K562 (cell line): ENCODE measurements around the gene A1CF. TPM values are rescaled to one million over a fixed set of nuclear protein-coding genes. Genes with fewer than 3 reads are reported as not detected.
"Not testable (repeated sequence)": the region's sequence is repeated elsewhere in the genome, so short reads cannot be mapped to it uniquely, and the experiment has no call there.

Experiments used
- ATAC-seq: fragments of 200-7000 bp; cut with Tn5 transposase; 3 replicates; pipeline ENCODE4 v1.9.1; 2020; ENCODE audit warnings: moderate library complexity
- BruUV-seq: library from RNA; stranded (reverse); fragments of 400-500 nt; replicated peaks from 2 replicates; lab custom pipeline; 2021; lab: Mats Ljungman, UMichigan
- CTCF ChIA-PET: fragments of 300-600 bp; formaldehyde crosslinking; extraction: SDS; loops from one replicate; lab custom pipeline; 2021; ENCODE audit warnings: low intra/inter-chr PET ratio; lab: Yijun Ruan, JAX
- POLR2A ChIA-PET: fragments of 300-600, 350-650 bp; sonication (Branson Sonifier 250); formaldehyde crosslinking; extraction: SDS; loops from one replicate; lab custom pipeline; 2021; ENCODE audit warnings: antibody characterized with exemption, inconsistent platforms; lab: Yijun Ruan, JAX
- DNase-seq, 4 experiments: peaks; one replicate each; pipeline versions ENCODE4 v3.0.0 to v3.0.0-alpha.2; 2011 to 2018; ENCODE audit warnings: low spot score in 3 of 4, mixed read lengths in 3 of 4; ENCODE audit errors: extremely low read depth in 1 of 4
- FAIRE-seq: peaks from 2 replicates; lab custom pipeline; 2011; peaks lifted over from hg19 to GRCh38; lab: Jason Lieb, UNC
- H2AFZ ChIP-seq: 2 replicates; pipeline ENCODE4 v1.6.0; 2011; ENCODE audit warnings: low read depth, low read length, control low read depth, inconsistent platforms
- H3K27ac ChIP-seq: fragments of 200-600 bp; 3 replicates; pipeline ENCODE4 v1.8.0; 2011; ENCODE audit warnings: low read depth, mild to moderate bottlenecking, control low read depth, inconsistent platforms, low read length, moderate library complexity, mixed read lengths; ENCODE audit errors: extremely low read depth
- H3K27me3 ChIP-seq, 2 experiments: fragments of 300-600 bp in 1 of 2; 2 replicates in 1 of 2; 3 replicates in 1 of 2; pipeline versions ENCODE4 v1.6.0 to v1.8.0; 2011; ENCODE audit warnings: inconsistent platforms in 2 of 2, low read length in 2 of 2, mild to moderate bottlenecking in 1 of 2, mixed read lengths in 1 of 2, moderate library complexity in 1 of 2; ENCODE audit not compliant: control insufficient read depth in 2 of 2, insufficient read depth in 2 of 2
- H3K36me3 ChIP-seq: fragments of 300-600 bp; 3 replicates; pipeline ENCODE4 v1.8.0; 2011; ENCODE audit warnings: mild to moderate bottlenecking, low read length, inconsistent platforms; ENCODE audit not compliant: control insufficient read depth, insufficient read depth
- H3K4me1 ChIP-seq, 2 experiments: fragments of 200-600 bp in 1 of 2; replicated peaks in 1 of 2; 2 replicates in 1 of 2; 3 replicates in 1 of 2; pipeline versions ENCODE4 v1.5.1 to v1.8.0; 2011; ENCODE audit warnings: inconsistent platforms in 2 of 2, low read length in 2 of 2, mild to moderate bottlenecking in 1 of 2, mixed read lengths in 1 of 2, moderate library complexity in 1 of 2; ENCODE audit not compliant: control insufficient read depth in 2 of 2, insufficient read depth in 2 of 2
- H3K4me2 ChIP-seq: 2 replicates; pipeline ENCODE4 v1.6.1; 2011; ENCODE audit warnings: low read length, control low read depth, inconsistent platforms, mixed read lengths; ENCODE audit not compliant: insufficient read depth
- H3K4me3 ChIP-seq: fragments of 200-600 bp; sonication (generic), shearing (Covaris generic); 2 replicates; pipeline ENCODE4 v1.5.1; 2016; ENCODE audit warnings: control low read depth, inconsistent platforms
- H3K79me2 ChIP-seq: fragments of 200-600 bp; 3 replicates; pipeline ENCODE4 v1.8.0; 2011; ENCODE audit warnings: low read length, inconsistent platforms; ENCODE audit not compliant: control insufficient read depth, insufficient read depth
- H3K9ac ChIP-seq, 2 experiments: 2 replicates each; pipeline versions ENCODE4 v1.6.0 to v1.6.1; 2011; ENCODE audit warnings: low read depth in 2 of 2, low read length in 2 of 2, control low read depth in 1 of 2, inconsistent platforms in 1 of 2, mild to moderate bottlenecking in 1 of 2, mixed read lengths in 1 of 2; ENCODE audit not compliant: insufficient read depth in 1 of 2
- H3K9me1 ChIP-seq: one replicate; pipeline ENCODE4 v1.6.0; 2011; ENCODE audit warnings: inconsistent platforms, mild to moderate bottlenecking, low read length, moderate library complexity; ENCODE audit not compliant: control insufficient read depth, insufficient read depth
- H3K9me3 ChIP-seq: replicated peaks from 2 replicates; pipeline ENCODE4 v1.5.1; 2011; ENCODE audit warnings: low read depth, low read length, inconsistent platforms; ENCODE audit not compliant: control insufficient read depth, insufficient read depth
- H4K20me1 ChIP-seq: replicated peaks from 2 replicates; pipeline ENCODE4 v1.6.1; 2011; ENCODE audit warnings: low read length, inconsistent platforms, mixed read lengths; ENCODE audit not compliant: control insufficient read depth, insufficient read depth
- DACH1 ChIP-seq: fragments of 450-650 bp; IDR thresholded peaks from 2 replicates; pipeline ENCODE4 v1.6.1; 2018; ENCODE audit not compliant: partially characterized antibody
- NFIX ChIP-seq: fragments of 250-450 bp; sonication (Bioruptor Pico); IDR thresholded peaks from 2 replicates; pipeline ENCODE4 v1.4.0; 2020; ENCODE audit warnings: low read depth, mild to moderate bottlenecking, moderate library complexity
- REST ChIP-seq, 2 experiments: fragments of 450-650 bp; formaldehyde crosslinking in 1 of 2; IDR thresholded peaks; 2 replicates each; pipeline versions ENCODE4 v1.4.0 to v1.6.1; 2014 to 2020; ENCODE audit warnings: mild to moderate bottlenecking in 2 of 2, borderline replicate concordance in 1 of 2, low read depth in 1 of 2
- ZNF780A ChIP-seq: fragments of 250-450 bp; sonication (Bioruptor Pico); IDR thresholded peaks from 2 replicates; pipeline ENCODE4 v1.5.0; 2021; ENCODE audit warnings: mild to moderate bottlenecking
- WGBS: fragments of 100-300 bp; shearing (Covaris generic); methylation state at CpG from one replicate; pipeline ENCODE4 v1.1.6; 2016; ENCODE audit warnings: low coverage, mixed read lengths; ENCODE audit not compliant: insufficient coverage; ENCODE audit errors: missing lambda C conversion rate; 5-methylcytosine and 5-hydroxymethylcytosine counted together
- in situ Hi-C: fragments of 300-500 bp; cut with MboI; formaldehyde crosslinking; loops from 4 replicates; pipeline ENCODE4 v1.15.0; 2018; ENCODE audit warnings: inconsistent platforms, mixed read lengths
- intact Hi-C: fragments of 100-400 bp; cut with micrococcal nuclease; formaldehyde crosslinking; loops from 2 replicates; pipeline ENCODE4 v1.14.2; 2022
- polyA plus RNA-seq, 8 experiments: library from polyadenylated mRNA; depleted of rRNA in 4 of 8; stranded (reverse) in 5 of 8; unstranded in 3 of 8; fragments of >200 nt; fragmentation: Nextera tagmentation in 2 of 8; fragmentation: Illumina TruSeq in 1 of 8; extraction: Ambion mirVana in 2 of 8; extraction: Trizol in 1 of 8; gene quantifications; 2 replicates each; pipeline versions ENCODE4 v1.2.1 to v1.2.3, GENCODE V29; 2011 to 2014; ENCODE audit warnings: inconsistent platforms in 1 of 8, missing spikeins in 1 of 8
- total RNA-seq, 7 experiments: library from RNA; depleted of rRNA in 6 of 7; stranded (reverse); fragments of >200 nt in 6 of 7; fragmentation: Illumina TruSeq in 2 of 7; extraction: Trizol in 2 of 7; gene quantifications; 2 replicates each; pipeline versions ENCODE4 v1.2.1 to v1.2.3, GENCODE V29; 2011 to 2021; ENCODE audit warnings: low replicate concordance in 1 of 7
- TF ChIP-seq, protein P1 (sequence below), 3 experiments: IDR thresholded peaks in 2 of 3; conservative IDR thresholded peaks in 1 of 3; 2 replicates each; pipeline ENCODE4 v1.5.1; 2011 to 2012; ENCODE audit warnings: low read length in 3 of 3, mild to moderate bottlenecking in 3 of 3, control low read depth in 2 of 3, improper control_type of control experiment in 1 of 3, inconsistent platforms in 1 of 3, low read depth in 1 of 3, mixed read lengths in 1 of 3, moderate library complexity in 1 of 3; ENCODE audit not compliant: insufficient read depth in 2 of 3

The A1CF gene
- total and polyA plus RNA-seq, 9 of the 15 experiments (the other 6 are each of a cell fraction or from before 2014, with no cell fraction given): 0.11 TPM; not detected in 8

- TF ChIP-seq REST (IDR thresholded peaks at IDR 0.05; ENCODE audit: borderline replicate concordance) (peak; percentile 34; the same call in 1 of the 2 replicates), REST (CRISPR knock-in tag; IDR thresholded peaks at IDR 0.05; ENCODE audit: low read depth) (no peak), ZNF780A (CRISPR knock-in tag) (no peak), NFIX (peak; percentile 35; the same call in 1 of the 2 replicates), DACH1 (no peak)
- TF ChIP-seq, protein P1, sequence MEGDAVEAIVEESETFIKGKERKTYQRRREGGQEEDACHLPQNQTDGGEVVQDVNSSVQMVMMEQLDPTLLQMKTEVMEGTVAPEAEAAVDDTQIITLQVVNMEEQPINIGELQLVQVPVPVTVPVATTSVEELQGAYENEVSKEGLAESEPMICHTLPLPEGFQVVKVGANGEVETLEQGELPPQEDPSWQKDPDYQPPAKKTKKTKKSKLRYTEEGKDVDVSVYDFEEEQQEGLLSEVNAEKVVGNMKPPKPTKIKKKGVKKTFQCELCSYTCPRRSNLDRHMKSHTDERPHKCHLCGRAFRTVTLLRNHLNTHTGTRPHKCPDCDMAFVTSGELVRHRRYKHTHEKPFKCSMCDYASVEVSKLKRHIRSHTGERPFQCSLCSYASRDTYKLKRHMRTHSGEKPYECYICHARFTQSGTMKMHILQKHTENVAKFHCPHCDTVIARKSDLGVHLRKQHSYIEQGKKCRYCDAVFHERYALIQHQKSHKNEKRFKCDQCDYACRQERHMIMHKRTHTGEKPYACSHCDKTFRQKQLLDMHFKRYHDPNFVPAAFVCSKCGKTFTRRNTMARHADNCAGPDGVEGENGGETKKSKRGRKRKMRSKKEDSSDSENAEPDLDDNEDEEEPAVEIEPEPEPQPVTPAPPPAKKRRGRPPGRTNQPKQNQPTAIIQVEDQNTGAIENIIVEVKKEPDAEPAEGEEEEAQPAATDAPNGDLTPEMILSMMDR (IDR thresholded peaks at IDR 0.05 in 2 of 3, conservative IDR thresholded peaks at IDR 0.05 in 1 of 3; ENCODE audit: insufficient read depth in 2 of 3, low read depth in 1 of 3, low read length in 3 of 3): peak; percentile 41 to 65 (median 50); a peak in 5 of 6 replicates
Measured at GRCh38 chr10:50788951-50789945, 96.2 kb downstream of the A1CF start (continued).

DNA sequence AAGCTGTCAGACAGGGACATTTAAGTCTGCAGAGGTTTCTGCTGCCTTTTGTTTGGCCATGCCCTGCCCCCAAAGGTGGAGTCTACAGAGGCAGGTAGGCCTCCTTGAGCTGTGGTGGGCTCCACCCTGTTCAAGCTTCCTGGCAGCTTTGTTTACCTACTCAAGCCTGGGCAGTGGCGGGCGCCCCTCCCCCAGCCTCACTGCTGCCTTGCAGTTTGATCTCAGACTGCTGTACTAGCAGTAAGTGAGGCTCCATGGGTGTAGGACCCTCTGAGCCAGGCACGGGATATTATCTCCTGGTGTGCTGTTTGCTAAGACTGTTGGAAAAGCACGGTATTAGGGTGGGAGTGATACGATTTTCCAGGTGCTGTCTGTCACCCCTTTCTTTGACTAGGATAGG, 97.5 kb downstream of the A1CF start:
- CTCF ChIA-PET, BruUV-seq, H3K9me3 ChIP-seq, H3K79me2 ChIP-seq, H3K27ac ChIP-seq, intact Hi-C loops, H3K27me3 ChIP-seq, FAIRE-seq, POLR2A ChIA-PET, H3K4me2 ChIP-seq, H3K4me3 ChIP-seq, H3K9ac ChIP-seq, H4K20me1 ChIP-seq, in situ Hi-C loops, ATAC-seq, H3K4me1 ChIP-seq, DNase-seq, H3K36me3 ChIP-seq, H2AFZ ChIP-seq, H3K9me1 ChIP-seq: not testable (repeated sequence)
- 3% methylated on average over 5 of the region's 5 CpGs for WGBS
